Stimulated activated effector memory CD8-positive, alpha-beta T cell treated with anti-CD3 and anti-CD28 coated beads, Interleukin-12 subunit alpha, Interleukin-12 subunit beta, amount 100 ng/mL, for 72 hours (primary cell): ENCODE measurements around the gene TNFSF12.
"Not testable (repeated sequence)": the region's sequence is repeated elsewhere in the genome, so short reads cannot be mapped to it uniquely, and the experiment has no call there.

Source experiments
- ATAC-seq: fragments of 150-1000 bp; cut with Tn5 transposase; 2 replicates; pipeline ENCODE4 v1.10.0; 2021
- DNase-seq, 2 donors: peaks; one replicate each; pipeline ENCODE4 v3.0.0; 2021 to 2022; ENCODE audit warnings: low spot score in 2 of 2
- H3K27ac Mint-ChIP-seq: one replicate; pipeline ENCODE4 v1.8.0; 2022; ENCODE audit warnings: mild to moderate bottlenecking, mixed read lengths
- H3K36me3 Mint-ChIP-seq: one replicate; pipeline ENCODE4 v1.8.0; 2022; ENCODE audit warnings: mild to moderate bottlenecking, mixed read lengths
- H3K4me1 Mint-ChIP-seq: one replicate; pipeline ENCODE4 v1.8.0; 2022; ENCODE audit warnings: mixed read lengths
- H3K4me3 Mint-ChIP-seq: one replicate; pipeline ENCODE4 v1.8.0; 2022; ENCODE audit warnings: mild to moderate bottlenecking, mixed read lengths
- H3K9me3 Mint-ChIP-seq: one replicate; pipeline ENCODE4 v1.8.0; 2022; ENCODE audit warnings: mixed read lengths

Gene TNFSF12

DNA sequence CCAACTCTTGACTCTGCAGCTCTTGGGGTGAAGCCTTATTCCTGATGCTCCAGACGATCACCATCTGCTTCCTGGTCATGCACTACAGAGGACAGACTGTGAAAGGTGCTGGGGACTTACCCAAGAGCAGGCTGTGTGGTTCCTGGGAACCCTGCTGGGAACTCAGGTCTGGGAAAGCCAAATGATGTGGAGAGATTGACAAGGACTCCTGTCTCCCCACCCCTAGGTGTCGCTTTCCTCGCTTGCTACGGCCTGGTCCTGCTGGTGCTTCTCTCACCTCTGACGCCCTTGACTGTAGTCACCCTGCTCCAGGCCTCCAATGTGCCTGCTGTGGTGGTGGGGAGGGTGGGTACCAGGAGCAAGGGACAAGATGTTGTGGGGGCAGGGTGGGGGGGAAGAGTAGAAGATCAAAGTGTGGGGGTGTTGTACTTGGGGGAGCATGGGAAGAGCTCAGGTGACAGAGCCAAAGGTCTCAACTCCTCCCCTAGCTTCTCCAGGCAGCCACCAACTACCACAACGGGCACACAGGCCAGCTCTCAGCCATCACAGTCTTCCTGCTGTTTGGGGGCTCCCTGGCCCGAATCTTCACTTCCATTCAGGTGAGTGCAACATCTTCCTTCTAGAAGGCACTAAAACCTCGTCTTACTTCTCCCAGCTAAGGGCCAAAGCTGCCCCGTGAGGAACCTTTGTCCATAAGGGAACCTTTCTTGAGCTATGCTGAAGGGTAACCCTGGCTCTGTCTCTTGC lies 38.0 kb downstream of the TNFSF12 start:
- DNase-seq (no peak), ATAC-seq (no peak)
- Mint-ChIP-seq H3K4me3 (no peak overlapping the region), H3K9me3 (no peaks in the 10 kb centered on the region), H3K4me1 (peaks cover 35% of the 10 kb centered on the region), H3K36me3 (peaks cover 69% of the 10 kb centered on the region), H3K27ac (peak overlapping the region; percentile 49)

- Mint-ChIP-seq H3K9me3 (no peaks in the 10 kb centered on the region), H3K27ac (peak overlapping the region; percentile 49), H3K36me3 (peaks cover 70% of the 10 kb centered on the region), H3K4me1 (peaks cover 29% of the 10 kb centered on the region), H3K4me3 (no peak overlapping the region)
- DNase-seq (no peak), ATAC-seq (no peak)
Observed at GRCh38 chr17:7587420-7588151, 38.7 kb downstream of the TNFSF12 start.

GRCh38 chr17:7588553-7589203 lies 39.8 kb downstream of the TNFSF12 start:
- peaks cover 73% of the 10 kb centered on the region for H3K36me3 Mint-ChIP-seq
- no peak overlapping the region for H3K4me3 Mint-ChIP-seq
- peaks cover 22% of the 10 kb centered on the region for H3K4me1 Mint-ChIP-seq
- DNase-seq, result peak in 1 of 2 donors; percentile 51
- H3K27ac Mint-ChIP-seq, result peak overlapping the region; percentile 49
- H3K9me3 Mint-ChIP-seq, result no peaks in the 10 kb centered on the region
- no peak for ATAC-seq

- ATAC-seq, result peak; percentile 80
Observed at GRCh38 chr17:7589204-7589868, 40.5 kb downstream of the TNFSF12 start.

DNA sequence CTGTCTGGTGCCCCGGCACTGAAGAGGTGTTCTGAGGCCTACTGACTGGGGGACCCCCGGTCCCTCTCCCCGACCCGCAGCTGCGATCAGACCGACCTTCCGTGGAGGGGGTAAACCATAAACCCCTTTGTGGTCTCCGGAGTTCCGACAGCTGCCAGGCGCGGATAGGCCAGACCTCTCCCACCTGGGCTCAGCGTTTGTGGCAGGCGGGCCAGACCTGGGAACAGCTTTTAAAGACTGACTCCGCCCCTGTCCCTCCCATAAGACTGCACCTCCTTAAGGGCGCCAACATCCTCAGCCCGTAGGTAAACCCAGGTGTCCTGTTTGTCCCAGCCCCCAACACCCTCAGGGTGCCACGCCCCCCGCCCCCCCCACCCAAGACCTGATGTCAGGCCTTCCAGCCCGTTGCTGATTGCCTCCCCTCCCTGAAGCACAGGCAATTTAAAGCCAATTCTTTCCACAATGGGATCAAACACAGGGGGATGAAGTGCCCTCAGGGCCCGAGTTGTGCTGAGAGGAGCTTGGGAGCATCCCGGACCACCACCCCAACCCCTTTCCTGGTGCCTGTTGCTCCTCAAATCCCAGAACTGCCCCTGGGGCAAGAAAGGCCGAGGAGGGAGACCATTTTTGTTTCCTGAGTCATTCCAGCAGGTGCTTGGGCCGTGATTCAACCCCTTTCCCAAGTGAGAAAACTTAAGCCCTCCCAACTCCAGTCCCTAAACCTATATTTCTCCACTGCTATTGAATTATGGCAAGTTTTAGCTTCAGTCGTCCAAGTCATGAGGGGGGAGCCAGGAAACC lies 41.2 kb downstream of the TNFSF12 start, which contains the start of gene SOX15:
SOX15 (minus strand) TSS at position 204 of the 801 bp plus-strand sequence. CDS start 418 bp downstream, outside the sequence.
- Mint-ChIP-seq H3K9me3 (no peaks in the 10 kb centered on the region), H3K27ac (peak within 1 kb of the TSS; percentile 82), H3K36me3 (peaks cover 73% of the 10 kb centered on the region), H3K4me1 (peaks cover 13% of the 10 kb centered on the region), H3K4me3 (no peak within 1 kb of the TSS)
- ATAC-seq, result no peak
- DNase-seq, result peak in 1 of 2 donors; percentile 51

More at GRCh38 chr17:7589204-7589868, 40.5 kb downstream of the TNFSF12 start:
- H3K4me1 Mint-ChIP-seq, result peaks cover 20% of the 10 kb centered on the region
- no peak overlapping the region for H3K4me3 Mint-ChIP-seq
- peaks cover 73% of the 10 kb centered on the region for H3K36me3 Mint-ChIP-seq
- H3K27ac Mint-ChIP-seq, result no peak overlapping the region
- no peaks in the 10 kb centered on the region for H3K9me3 Mint-ChIP-seq
- DNase-seq, result peak; percentile 47 to 81

GRCh38 chr17:7590743-7591142 lies 41.9 kb downstream of the TNFSF12 start:
- ATAC-seq, result peak; percentile 20
- no peak overlapping the region for H3K4me3 Mint-ChIP-seq
- H3K27ac Mint-ChIP-seq, result peak overlapping the region; percentile 82
- peaks cover 8% of the 10 kb centered on the region for H3K4me1 Mint-ChIP-seq
- H3K9me3 Mint-ChIP-seq, result no peaks in the 10 kb centered on the region
- peaks cover 77% of the 10 kb centered on the region for H3K36me3 Mint-ChIP-seq
- no peak for DNase-seq

GRCh38 chr17:7591596-7591995 lies 42.7 kb downstream of the TNFSF12 start:
- Mint-ChIP-seq H3K36me3 (peaks cover 85% of the 10 kb centered on the region), H3K4me3 (no peak overlapping the region), H3K9me3 (no peaks in the 10 kb centered on the region), H3K4me1 (peaks cover 6% of the 10 kb centered on the region), H3K27ac (peak overlapping the region; percentile 82)
- DNase-seq (no peak), ATAC-seq (no peak)

GRCh38 chr17:7592422-7593021 lies 43.7 kb downstream of the TNFSF12 start:
- no peak overlapping the region for H3K4me3 Mint-ChIP-seq
- ATAC-seq (no peak), DNase-seq (no peak)
- H3K27ac Mint-ChIP-seq, result no peak overlapping the region
- H3K9me3 Mint-ChIP-seq, result no peaks in the 10 kb centered on the region
- peaks cover 85% of the 10 kb centered on the region for H3K36me3 Mint-ChIP-seq
- H3K4me1 Mint-ChIP-seq, result peaks cover under 1% of the 10 kb centered on the region

DNA sequence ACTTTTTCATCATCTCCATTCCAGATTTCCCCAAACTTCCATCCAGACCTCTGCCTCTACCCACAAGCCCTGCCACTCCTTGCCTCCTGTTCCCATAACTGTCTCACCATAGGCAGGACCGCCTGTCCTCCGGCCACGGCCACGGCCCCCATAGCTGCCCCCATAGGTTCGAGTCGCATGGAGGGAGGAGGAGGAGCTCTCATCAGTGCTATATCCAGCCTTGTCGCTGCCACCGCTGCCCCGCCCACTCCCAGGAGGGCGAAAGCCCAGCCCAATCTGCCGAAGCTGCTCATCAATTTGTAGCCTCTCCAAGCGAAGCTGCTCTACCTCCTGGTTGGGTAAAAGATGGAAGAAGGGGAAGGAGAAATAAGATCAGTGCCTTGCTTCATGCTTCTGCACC lies 44.4 kb downstream of the TNFSF12 start:
- Mint-ChIP-seq H3K9me3 (no peaks in the 10 kb centered on the region), H3K4me1 (no peaks in the 10 kb centered on the region), H3K36me3 (peaks cover 85% of the 10 kb centered on the region), H3K27ac (peak overlapping the region; percentile 8), H3K4me3 (no peak overlapping the region)
- ATAC-seq (no peak), DNase-seq (no peak)

DNA sequence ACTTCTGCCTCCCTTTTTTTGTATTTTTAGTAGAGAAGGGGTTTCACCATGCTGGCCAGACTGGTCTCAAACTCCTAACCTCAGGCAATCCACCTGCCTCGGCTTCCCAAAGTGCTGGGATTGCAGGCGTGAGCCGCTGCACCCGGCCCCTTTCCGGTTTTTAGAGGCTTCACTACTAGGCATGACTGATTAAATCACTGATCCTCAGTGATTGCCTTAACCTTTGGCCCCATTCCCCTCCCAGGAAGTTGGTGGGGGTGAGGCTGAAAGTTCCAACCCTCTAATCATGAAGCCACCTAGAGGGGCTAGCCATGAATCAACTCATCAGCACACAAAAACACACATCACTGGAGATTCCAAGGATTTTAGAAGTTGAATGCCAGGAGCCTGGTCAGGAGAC lies 48.7 kb downstream of the TNFSF12 start:
- H3K4me3 Mint-ChIP-seq, DNase-seq, ATAC-seq, H3K4me1 Mint-ChIP-seq, H3K9me3 Mint-ChIP-seq: not testable (repeated sequence)
- H3K27ac Mint-ChIP-seq, result peak overlapping the region; percentile 75
- H3K36me3 Mint-ChIP-seq, result peaks cover 100% of the 10 kb centered on the region

DNA sequence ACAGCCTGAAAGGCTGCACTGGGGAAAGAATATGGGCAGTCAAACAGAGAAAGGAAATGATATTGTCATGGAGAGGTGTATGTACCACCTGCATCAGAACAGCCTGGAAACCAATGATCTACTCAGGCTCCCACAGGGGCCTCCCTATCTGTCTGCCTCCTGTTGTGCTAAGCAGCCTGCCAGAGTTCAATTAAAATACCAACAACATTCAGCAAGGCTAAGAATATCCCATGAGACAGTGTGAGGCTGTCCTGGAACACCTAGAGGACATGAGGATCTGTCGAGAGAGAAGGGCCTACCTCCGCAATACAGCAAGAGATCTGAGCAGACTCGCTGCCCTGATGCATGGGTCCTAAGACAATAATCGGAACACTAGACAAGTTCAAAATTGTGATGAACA lies 57.4 kb downstream of the TNFSF12 start:
- Mint-ChIP-seq H3K27ac (peak overlapping the region; percentile 5), H3K9me3 (no peaks in the 10 kb centered on the region), H3K36me3 (peaks cover 63% of the 10 kb centered on the region), H3K4me1 (peaks cover 18% of the 10 kb centered on the region), H3K4me3 (no peak overlapping the region)
- DNase-seq, result no peak
- no peak for ATAC-seq
